GM18870 (cell line): ENCODE measurements around the gene HLA-B.

Experiments
- ATAC-seq: cut with Tn5 transposase; IDR thresholded peaks from one replicate; pipeline ENCODE4 v1.9.1; 2021; ENCODE audit warnings: moderate library complexity; ENCODE audit not compliant: unreplicated experiment

The HLA-B gene

DNA sequence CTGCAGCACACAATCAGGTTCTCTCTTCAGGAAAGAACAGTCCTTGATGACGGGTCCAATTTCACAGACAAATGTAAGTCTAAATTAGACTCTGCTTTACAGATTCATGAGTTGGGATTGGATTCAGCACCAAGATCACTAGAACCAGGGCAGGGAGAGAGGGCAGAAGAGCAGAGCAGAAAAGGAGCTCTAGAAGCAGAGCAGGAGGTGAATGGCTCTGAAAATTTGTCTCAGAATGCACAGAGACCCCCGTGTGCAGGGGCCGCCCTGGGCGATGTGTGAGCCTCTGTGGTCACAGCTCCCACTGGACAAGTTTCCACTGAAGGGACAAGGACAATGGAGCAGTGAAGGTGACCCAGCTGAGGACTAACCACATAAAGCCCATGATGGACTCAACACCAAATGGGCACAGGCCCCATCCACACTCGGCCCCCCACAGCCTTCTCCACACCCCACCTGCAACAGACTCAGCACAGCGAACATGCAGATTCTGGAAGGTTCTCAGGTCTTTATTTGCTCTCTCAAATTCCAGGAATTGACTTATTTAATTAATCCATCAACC, 3.5 kb downstream of the HLA-B start:
- no peak for ATAC-seq

DNA sequence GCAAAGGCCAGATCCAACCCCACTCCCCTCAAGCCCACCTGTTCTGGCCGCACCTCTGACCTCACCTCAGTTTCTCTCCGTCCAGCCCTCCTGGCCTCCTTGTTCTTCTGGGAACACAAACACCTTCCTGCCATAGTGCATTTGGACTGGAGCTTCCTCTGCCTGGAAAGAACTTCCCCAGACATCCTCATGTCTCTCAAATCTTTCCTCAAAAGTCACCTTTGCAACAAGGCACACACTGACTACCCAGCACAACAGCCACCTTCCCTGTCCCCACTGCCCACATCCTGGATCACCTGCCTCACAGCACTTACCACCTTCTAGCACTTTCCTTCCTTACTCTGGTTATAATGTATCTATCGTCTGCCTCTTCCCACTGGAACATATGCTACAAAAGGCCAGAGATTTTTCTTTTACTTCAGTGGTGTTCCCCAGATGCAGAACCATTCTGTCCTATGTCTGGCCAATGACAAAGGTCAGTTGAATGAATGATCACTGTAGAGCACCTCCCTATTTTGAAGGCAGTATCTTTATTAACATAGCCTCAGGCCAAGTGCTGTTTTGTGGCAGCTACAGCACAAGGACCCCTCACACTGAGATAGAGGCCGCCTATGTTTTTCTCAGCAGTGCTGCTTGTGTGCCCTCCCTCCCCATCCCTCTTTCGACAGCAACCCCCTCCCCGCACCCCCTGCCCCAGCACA, 4.1 kb downstream of the HLA-B start:
- ATAC-seq, result no peak

DNA sequence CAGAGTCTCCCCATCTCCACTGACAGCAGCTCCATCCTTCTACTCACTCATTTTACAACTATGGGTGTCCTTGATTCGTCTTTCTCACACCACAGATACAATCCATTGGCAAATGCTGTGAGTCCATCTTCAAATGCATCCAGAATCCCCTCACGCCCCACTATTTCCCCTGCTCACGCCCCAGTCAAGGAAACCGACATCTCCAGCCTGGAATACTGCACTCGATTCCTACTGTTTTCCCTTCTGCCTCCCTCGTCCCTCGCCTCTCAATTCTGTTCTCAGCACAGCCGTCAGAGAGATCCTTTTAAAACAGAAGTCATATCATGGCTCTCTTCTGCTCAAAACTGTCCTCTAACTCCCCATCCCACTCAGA, 4.7 kb downstream of the HLA-B start:
- ATAC-seq, result no peak

DNA sequence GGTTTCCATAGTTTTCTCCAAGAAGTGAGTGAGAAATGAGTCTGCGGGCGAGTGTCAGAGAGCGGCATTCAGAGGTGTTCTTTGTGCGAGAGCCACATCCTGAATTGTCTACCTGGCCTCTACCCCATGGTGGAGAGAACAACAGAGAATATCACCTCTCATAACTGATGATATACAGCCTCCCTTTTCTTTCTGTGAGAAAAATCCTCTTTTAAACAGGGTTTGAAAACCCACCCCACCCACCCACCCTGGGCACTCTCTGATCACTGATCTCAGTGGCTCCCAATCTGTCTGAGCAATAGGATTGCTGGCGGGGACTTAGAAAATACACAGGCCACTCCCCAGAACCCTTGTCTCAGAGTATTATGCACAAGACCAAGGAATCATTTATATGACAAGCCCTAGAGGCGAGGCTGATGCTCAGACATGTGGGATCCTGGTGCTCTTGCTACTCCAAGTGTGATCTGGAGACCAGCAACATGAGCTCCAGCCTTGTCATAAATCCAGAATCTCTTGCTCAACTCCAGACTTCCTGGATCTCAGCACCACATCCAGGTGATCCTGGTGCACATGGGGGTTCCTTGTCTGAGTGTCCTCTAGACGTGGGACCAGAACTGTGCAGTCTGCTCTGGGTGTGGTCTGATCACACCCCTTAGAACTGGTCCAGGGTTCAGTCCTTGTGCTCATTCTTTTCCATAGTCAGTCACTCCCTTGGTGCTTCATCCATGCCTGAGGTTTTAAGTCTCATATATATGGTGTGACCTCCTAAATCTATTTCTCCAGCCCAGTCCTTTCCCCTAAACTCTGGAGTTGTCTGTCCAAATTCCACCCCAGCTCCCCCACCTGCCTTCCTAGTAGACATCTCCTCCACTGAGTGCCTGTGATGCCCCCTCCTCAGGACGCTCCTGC, 5.3 kb downstream of the HLA-B start:
- ATAC-seq, result no peak

DNA sequence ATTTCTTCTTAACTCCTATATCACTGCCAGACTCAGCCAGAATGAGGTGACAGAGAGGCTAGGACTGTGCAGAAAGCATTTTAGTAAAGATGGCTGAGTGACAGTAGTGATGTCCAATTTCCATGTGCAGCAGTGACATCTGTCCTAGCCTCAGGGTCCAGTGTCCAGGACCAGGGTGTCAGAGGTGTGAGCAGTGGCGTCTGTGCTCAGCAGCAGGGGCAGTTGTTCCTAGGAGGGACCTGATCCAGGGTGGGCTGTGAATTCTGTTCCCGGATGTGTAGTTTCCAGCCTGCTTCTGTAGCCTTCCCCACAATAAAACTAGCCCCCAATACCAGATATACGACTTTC, 6.0 kb downstream of the HLA-B start:
- no peak for ATAC-seq

DNA sequence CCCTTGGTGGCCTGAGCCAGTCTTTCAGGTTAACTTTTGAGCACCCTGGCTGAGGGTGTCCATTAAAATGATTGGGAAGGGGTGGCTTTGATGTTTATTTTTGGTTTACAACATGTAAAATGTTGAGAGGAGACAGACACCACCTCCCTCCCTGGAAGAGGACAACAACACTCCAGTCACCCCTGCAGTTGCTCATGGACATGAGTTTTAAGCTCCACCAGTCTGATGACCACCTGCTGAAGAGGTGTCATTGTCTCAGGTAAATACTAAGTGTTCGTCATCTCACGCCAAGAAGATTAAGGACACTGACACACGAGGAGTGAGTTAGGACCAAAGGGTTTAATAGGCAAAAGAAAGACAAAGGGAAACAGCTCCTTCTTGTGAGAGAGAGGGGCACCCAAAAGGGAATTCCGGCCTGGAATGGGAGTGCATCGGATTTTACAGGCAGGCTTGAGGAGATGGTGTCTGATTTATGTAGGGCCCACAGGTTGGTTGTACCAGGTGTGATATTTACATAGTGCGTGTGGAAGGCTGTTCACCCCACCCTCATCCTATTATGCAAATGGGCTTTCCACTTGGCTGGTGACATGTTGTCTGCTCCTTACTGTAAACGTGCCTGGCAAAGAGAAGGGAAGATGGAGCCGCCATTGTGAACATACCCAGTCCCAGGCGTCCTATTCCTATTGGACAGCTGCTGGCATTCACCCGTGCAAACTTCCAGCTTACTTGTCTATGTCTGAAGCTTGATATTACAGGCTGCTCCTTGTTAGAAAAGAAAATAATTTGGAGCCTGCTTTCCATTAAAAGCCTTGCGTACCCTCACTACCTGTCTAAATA, 6.6 kb downstream of the HLA-B start:
- ATAC-seq, result no peak

DNA sequence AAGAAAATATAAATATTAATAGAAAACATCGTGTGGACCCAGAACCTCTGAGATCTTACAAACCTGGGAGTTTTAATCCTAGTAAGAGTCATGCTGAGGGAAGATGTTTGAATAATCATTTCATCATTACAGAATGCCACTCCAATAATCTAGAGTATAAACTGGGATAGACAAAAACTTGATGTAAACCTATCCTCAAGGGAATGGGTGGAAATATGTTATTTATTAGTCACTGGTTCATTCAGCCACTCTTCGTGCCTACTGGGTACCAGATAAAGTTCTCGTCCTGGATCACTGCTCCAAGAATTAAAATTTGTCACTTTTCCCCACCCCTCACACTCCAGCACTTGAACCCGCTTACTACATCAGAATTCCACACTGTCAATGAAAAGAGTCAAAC, 7.7 kb downstream of the HLA-B start:
- no peak for ATAC-seq

DNA sequence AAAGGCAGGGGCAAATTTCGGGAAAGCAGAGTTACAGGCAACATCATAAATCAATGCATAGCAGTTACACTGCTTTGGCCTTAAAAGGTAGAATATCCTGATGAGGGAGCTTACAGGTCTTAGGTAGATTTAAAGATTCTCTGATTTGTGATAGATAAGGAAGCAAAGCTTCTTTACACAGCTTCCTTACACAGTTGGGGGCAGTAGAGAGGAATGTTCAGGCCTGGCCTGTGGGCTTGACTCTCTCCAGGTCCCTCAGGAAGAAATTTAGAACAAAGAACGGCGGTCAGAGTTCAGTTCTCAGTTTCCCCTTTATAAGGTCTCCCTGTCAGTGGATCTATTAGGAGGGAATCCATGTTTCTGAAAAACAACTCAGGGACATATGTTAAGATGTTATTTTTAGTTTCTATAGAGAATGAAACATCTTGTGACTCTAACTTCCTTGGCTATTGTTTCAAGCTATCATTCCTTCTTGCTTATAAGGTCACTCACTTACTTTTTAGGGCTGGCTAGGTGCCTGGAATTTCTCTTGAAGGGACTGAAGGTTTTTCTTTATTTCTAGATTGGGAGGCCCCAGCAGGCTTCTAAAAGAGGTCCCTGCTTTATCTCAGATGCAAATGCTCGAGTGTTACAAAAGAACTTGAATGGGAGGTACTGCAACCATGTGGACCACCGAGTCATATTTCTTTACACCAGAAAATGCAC, 11.8 kb downstream of the HLA-B start:
- ATAC-seq, result no peak

DNA sequence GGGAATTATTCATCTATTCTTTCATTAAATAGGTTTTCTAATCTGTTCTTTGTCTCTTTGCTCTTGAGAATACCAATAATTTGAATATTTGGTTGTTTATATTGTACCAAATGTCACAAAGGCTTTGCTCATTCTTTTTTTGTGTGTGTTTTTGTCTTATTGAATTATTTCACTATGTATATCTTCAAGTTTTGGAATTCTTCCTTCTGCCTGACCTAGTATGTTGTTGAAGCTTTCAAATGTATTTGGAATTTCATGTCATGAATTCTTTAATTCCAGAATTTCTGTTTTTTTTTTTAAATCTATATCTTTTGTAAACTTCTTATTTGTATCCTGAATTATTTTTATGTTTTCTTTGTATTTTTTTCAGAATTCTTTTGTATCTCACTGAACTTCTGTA, 16.8 kb downstream of the HLA-B start:
- no peak for ATAC-seq

DNA sequence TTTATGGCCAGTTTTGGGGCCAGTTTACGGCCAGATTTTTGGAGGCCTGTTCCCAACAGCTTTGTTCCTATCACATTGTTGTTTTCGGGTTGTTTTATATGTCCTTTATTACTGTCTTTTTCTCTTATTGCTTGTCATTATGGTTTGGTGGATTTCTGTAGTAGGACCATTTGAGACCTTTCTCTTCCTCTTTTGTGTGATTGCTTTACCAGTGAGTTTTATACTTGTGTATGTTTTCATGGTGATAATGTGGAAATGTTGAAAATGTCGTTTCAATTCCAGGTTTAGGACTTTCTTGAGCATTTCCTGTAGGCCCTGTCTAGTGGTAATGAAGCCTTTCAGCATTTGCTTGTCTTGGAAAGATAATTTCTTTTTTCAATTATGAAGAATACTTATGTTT, 17.8 kb downstream of the HLA-B start:
- no peak for ATAC-seq

DNA sequence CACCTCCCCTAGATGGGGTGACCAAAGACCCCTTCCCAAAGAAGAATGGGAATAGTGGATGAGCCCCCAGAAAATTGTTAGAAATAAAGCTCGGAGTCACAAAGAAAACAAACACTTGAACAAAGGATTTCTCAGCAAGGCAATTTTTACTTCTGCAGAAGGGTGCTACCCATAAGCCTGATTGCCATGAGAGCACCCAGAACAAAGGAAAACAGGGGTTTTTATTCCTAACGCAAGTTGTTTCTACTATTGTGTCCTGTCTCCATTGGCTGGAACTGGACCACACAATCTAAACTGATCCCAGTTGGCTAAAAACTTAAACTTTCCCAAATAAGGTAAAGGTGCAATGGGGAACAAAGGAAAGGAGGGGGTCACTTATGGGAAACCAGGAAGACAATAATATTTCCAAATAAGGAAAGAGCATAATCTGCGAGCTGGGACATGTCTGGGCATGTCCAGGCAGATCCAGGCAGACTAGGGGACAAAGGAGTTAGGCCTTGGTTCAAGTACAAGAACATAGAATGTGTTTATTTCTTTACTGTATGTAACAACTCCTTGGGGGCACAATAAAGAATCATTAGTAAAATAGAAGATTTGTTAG, 20.0 kb downstream of the HLA-B start:
- no peak for ATAC-seq

DNA sequence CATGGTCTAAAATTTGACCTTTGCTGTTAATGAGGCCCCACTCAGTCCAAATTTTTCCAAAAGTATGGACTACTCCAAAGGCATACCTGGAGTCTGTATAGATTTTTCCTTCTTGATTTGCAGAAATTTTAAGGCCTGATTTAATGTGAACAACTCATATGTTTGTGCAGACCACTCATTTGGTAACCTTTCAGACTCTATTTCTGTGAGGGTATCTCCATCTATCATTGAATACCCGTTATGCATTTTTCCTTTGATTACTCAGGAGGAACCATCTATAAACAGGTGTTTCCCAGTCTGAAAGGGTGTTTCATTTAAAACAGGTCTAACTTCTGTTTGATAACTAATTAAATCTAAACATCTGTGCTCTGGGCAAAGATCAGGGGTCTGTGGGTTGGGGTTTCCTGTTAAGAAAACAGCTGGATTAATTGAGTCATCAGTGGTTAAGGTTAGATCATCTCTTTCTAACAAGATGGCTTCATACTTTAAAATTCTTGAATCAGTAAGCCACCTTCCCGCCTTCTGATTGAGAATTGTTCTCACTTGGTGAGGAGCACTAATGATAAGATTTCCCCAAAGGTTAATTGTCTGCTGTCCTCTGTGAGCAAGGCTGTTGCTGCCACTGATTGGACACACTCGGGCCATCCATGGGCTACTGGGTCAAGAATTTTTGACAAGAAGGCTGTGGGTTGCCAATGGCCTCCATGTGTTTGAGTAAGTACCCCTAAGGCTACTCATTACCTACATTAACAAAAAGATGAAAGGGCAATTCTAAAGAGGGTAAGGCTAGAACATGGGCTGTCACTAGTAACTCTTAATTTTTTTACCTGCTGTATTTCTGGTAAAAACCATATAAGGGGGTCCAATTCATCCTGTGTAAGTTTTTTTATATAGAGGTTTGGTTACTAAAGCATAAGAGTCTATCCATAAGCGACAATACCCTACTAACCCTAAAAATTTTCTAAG, 24.1 kb downstream of the HLA-B start:
- no peak for ATAC-seq

DNA sequence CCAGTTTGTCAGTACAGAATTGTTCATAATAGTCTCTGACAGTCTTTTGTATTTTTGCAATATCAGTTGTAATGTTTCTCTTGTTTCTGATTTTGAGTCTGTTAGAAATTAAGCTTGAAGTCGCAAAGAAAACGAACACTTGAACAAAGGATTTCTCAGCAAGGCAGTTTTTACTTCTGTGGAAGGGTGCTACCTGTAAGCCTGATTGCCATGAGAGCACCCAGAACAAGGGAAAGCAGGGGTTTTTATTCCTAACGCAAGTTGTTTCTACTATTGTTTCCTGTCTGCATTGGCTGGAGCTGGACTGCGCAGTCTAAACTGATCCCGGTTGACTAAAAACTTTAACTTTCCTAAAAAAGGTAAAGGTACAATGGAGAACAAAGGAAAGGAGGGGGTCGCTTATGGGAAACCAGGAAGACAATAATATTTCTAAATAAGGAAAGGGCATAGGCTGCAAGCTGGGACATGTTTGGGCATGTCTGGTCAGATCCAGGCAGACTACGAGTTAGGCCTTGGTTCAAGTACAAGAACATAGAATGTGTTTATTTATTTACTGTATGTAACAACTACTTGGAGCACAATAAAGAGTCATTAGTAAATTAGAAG, 28.5 kb downstream of the HLA-B start:
- no peak for ATAC-seq

DNA sequence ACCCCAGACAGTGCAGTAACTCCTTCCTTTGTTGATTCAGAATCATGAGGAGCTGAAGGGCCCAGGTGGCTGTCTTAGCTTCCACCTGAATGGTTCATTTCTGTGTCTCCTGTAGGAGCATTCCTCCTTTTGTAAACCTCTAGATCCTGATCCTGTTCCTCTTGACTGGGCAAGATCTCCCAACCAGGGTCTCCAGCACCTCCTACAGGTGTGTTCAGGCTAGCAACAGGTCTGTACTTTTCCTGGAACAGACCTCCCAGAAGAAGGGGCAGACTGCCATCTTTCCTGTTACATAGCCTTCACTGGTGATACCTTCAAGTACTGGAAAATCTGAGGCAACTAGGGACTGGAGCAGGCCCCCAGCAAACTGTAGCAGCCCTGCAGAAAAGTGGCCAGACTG, 35.2 kb downstream of the HLA-B start:
- ATAC-seq, result no peak

DNA sequence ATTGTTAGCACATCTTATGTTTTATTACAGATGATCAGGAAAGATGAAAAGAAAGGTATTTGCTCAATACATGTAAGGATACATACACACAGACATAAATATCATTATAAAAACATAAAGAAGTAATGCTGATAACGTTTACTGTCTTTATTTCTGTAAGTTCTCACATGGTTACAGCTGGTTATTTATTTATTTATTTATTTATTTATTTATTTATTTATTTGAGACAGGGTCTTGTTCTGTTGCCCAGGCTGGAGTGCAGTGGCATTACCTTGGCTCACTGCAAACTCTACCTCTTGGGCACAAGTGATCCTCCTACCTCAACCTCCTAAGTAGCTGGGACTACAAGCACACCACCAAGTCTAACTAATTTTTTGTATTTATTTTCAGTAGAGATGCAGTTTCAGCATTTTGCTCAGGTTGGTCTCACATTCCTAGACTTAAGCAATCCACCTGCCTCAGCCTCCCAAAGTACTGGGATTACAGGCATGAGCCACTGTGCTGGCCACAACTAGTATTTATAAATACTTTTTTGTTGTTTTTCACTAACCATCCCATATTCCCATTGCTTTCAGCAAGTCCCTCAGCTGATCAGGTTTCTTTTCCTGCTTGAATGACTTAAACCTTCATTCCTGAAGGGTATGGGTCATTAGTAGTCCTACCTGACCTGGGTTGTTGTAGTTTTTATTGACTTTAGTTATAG, 35.8 kb downstream of the HLA-B start:
- no peak for ATAC-seq

DNA sequence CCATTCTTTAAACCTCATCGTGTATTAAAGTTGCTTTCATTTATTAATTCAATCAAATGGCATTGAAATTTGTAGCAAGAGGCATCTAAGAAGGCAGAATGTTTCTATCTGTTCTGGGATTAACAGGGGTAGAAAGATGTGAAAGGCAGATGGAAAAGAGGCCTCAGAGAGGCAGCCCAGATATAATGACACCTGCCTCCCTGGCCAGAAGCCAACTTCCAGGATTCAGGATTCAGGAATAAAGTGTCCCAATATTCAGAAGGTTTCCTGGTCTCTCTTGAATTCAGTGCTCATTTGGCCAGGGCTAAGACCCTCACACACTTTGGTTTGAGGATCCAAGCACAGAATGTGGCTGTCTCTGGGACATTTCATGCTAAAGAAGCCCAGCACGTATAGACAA, 39.9 kb downstream of the HLA-B start:
- ATAC-seq, result no peak

DNA sequence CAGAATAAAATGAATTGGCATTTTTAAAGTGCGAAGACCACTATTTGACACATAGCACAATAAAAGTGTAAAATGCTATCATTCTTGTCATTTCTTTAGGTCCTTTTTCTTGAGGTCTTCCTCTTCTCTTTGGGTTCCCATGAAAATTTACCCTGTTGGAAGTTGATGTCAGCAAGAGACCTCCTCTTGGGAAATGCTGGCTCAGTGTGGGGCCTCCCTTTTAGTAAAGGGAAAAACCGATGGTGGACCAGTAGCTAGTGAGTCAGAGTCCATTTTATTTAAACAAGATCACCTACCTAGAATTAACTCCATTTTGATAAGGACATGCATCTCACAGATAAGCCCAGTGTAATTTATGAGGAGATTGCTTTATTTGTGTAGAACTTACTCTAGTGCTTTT, 47.3 kb downstream of the HLA-B start:
- ATAC-seq, result no peak

DNA sequence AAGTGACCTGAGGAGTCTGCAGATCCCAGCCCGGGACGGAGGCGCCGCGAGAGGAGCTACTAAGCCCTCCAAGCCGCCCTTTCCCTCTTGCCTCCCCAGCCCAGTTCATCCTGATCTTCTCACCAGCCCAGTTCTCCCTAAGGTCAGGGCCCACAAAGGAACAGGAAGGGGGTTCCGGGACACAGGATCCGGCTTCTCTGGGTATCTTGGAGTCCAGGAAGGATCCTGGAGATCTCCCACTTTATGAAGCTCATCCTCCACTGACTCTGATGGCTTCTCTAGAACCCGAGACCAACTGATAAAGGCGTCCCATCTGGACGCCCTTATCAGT, 48.2 kb downstream of the HLA-B start:
- ATAC-seq, result no peak
